SKM-1 treated with dmso at 0.1 percent for 144 hours (cell line): Measurements from ENCODE around the gene ELOVL7.
"Not testable (repeated sequence)": the region's sequence is repeated elsewhere in the genome, so short reads cannot be mapped to it uniquely, and the experiment has no call there.

Source experiments
- DNase-seq: peaks from one replicate; lab custom pipeline; 2025; ENCODE audit not compliant: unreplicated experiment; lab: John Stamatoyannopoulos, UW

ELOVL7 gene

DNA sequence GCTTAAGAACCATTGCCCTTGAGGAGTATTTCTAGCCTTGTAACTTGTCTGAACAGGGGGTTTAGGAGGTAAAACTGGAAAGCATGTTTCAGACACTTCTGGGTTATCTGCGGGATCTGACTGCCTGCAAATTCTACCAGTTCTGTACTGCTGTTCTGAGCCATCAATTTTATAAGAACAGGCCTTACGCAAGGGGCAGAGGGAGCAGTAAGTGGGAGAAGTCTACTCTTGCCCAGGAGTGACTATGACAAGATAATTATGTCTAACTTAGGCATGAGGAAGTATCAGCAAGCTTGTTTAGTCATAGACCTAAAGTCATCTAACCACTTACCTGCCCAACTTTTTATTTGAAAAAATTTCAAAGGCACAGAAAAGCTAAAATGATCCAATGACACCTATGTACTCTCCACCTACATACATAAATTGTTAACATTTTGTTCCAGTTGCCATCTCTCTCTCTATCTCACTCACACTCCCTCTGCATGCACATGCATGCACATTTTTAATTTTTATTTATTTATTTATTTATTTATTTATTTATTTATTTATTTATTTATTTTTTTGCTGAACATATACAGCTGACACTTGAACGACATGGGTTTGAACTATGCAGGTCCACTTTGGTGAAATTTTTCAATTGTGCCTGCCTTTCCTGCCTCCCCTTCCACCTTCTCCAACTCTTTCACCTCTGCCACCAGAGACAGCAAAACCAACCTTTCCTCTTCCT lies 125.7 kb downstream of the ELOVL7 start:
- peak; percentile 33 for DNase-seq

DNA sequence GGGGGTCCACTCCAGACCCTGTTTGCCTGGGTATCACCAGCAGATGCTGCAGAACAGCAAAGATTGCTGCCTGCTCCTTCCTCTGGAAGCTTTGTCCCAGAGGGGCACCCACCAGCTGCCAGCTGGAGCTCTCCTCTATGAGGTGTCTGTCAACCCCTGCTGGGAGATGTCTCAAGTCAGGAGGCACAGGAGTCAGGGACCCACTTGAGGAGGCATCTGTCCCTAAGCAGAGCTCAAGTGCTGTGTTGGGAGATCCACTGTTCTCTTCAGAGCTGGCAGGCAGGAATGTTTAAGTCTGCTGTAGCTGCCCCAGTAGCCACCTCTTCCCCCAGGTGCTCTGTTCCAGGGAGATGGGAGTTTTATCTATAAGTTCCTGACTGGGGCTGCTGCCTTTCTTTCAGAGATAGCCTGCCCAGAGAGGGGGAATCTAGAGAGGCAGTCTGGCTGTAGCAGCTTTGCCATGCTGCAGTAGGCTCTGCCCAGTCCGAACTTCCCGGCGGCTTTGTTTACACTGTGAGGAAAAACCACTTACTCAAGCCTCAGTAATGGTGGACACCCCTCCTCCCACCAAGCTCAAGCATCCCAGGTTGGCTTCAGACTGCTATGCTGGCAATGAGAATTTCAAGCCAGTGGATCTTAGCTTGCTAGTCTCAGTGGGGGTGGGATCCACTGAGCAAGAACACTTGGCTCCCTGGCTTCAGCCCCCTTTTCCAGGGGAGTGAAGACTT lies 128.7 kb downstream of the ELOVL7 start:
- not testable (repeated sequence) for DNase-seq

DNA sequence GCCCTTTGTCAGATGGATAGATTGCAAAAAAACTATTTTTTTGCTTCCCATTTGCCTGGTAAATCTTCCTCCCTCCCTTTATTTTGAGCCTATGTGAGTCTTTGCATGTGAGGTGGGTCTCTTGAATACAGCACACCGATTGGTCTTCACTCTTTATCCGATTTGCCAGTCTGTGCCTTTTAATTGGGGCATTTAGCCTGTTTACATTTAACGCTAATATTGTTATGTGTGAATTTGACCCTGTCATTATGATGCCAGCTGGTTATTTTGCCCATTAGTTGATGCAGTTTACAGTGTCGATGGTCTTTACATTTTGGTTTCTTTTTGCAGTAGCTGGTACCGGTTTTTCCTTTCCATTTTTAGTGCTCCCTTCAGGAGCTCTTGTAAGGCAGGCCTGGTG lies 131.1 kb downstream of the ELOVL7 start:
- DNase-seq: no peak

DNA sequence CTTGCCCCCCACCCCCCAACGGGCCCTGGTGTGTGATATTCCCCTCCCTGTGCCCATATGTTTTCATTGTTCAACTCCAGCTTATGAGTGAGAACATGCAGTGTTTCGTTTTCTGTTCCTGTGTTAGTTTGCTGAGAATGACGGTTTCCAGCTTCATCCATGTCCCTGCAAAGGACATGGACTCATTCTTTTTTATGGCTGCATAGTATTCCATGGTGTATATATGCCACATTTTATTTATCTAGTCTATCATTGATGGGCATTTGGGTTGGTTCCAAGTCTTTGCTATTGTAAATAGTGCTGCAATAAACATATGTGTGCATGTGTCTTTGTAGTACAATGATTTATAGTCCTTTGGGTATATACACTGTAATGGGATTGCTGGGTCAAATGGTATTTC lies 132.2 kb downstream of the ELOVL7 start:
- DNase-seq: not testable (repeated sequence)

DNA sequence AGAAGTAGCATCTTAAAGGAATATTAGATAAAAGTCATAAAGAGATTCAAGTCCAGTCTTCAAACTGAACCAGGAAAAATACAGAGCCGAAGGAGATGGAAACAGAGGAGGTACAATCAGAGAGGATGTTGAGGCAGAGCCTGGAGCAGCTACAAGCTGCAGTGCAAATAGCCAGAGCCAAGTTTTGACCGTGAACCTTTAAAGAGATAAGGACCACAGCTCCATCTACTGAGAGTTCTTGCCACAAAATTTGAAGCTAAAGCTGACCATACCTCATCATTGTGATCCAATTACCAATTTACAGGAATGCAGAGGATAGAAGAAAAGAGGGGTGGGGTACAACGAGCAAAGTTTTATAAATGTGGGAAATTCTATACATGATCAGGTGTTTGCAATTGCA lies 133.7 kb downstream of the ELOVL7 start:
- no peak for DNase-seq

DNA sequence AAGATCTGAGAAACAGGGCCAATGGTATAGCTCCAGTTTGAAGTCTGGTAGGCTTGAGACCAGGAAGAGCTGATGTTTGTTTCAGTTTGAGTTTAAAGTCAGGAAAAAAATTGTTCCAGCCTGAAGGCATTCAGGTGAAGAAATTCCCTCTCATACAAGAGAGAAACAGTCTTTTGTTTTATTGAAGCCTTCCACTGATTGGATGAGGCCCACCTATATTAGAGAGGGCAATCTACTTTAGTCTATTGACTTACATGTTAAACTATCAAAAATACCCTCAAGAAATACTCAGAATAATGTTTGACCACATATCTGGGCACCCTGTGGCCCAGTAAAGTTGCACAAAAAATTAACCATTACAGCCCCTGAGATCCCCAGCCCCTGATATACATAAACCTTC lies 138.9 kb downstream of the ELOVL7 start:
- DNase-seq: no peak

DNA sequence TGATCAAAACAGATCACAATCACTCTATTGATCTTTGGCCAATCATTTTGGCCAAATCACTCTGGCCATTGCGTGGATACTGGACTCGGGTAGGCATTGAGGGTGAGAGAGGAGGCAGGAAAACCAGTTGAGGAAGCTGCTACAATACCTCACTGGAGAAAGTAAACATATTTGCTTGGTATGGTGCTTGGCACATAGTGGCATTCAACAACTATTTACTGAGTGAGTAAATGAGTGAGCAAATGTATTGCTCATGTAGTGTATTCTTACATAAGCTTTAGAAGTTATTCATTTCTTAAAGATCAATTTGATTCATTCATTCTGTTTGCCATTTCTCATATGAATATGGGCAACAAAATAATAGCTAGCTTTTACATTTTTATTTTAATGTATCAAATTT lies 140.1 kb downstream of the ELOVL7 start:
- DNase-seq: no peak
